NK-92 (cell line): ENCODE results near the gene MAT2B.

Experiments
- DNase-seq: peaks from one replicate; lab custom pipeline; 2025; ENCODE audit not compliant: unreplicated experiment; lab: John Stamatoyannopoulos, UW

Gene MAT2B

DNA sequence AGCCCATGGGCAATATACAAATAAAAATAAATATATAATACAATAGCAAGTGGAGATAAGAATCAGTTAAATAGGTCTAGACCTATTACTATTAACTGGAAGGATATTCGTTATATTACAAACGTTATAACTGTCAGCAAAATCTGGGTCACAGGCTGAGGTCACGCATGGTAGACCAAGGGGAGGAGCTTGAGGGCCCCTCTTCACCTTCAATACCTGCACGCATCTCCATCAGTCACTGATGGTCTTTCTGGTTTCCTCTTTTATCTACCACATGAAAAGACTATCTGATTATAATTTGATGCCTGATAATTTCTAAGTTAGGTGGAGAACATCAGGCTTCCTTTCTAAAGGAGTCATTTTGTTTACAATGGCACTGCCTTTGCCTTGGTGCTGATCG is 43.2 kb downstream of the MAT2B start:
- DNase-seq, result no peak

DNA sequence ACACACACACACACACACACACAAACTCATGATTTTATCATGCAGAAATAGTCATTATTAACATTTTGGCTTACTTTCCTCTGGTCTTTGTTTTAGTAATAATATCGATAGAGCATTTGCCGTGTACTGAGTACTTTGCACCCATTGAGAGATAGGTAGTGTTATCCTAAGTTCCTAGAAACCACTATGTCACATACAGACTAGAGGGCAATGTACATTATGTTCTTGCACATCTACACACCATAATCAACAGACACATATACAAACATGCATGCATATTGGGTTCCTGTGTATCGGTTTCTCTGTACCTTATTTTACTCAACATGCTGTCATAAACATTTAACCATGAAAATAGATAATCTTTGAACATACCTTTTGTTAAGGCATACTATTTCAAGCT is 45.7 kb downstream of the MAT2B start:
- no peak for DNase-seq

DNA sequence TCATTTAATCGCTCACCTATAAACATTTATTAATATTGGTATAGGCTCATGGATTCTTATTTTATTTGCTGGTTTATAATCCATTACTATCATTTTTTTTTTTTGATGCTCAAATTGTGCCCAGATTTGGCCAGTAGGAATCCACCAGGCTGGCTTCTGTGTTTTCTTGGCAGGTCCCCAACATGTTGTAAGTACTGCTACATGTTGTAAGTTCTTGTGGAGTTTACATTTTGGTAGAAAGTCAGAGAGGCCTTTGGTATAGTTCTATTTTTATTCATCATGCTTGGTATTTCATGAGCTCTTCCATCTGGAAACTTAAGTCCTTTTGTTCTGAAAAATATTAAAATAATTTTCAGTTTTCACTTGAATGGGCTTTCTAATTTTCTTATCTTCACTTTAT is 47.1 kb downstream of the MAT2B start:
- DNase-seq, result no peak

DNA sequence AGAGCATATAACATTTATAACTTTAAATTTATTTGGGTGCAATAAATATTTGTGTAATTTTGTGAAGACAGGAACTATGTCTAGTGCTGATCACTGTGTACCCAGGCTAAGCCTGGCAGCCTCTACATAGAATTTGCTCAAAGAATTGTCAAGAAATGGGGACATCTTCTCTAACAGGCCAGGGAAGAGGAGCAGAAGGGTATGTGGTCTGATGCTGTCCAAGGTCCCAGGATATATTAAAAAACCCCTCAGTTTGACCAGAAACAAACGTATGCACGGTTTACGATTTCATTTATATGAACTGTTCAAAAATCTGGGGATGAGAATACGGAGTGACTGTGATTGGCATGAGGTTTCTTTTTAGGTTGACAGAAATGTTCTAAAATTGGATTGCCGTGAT is 55.9 kb downstream of the MAT2B start:
- DNase-seq, result no peak

DNA sequence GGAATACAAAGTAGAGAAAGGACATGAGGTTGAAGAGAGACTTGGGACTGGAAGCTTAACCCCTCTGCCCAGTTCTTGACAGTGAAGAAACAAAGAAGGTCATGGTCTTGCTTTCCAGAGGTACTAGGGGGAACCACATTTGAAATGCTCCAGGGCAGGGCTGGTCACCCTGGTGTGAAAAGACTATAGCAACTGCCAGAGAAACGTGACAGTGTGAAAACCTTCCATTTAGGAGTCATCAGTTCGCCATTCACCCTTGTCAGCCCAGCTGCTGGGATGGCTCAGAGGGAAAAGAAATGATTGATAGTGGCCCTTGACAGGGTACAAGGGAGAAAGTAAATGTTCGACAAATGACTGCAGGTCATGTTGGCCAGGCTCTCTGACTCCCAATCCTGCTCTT is 56.7 kb downstream of the MAT2B start:
- no peak for DNase-seq

DNA sequence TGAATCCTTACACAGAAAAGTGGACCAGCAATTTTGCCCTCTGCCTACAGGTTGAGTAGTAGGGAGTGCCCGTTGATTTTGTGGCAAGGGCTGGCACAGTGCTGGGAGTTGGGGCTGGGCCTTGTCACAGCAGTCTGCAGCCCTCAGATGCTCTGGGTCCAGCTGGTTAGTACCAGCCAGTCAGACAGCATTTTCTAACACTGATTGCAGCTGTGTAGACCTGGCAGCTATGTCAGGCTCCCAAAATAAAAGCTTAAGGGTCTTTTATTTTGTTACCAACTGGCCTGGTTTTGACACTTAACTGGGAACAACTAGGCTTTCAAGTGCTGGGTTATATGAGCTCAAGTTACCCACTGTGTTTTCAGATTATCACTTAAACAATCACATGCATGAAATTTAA is 57.7 kb downstream of the MAT2B start:
- no peak for DNase-seq

DNA sequence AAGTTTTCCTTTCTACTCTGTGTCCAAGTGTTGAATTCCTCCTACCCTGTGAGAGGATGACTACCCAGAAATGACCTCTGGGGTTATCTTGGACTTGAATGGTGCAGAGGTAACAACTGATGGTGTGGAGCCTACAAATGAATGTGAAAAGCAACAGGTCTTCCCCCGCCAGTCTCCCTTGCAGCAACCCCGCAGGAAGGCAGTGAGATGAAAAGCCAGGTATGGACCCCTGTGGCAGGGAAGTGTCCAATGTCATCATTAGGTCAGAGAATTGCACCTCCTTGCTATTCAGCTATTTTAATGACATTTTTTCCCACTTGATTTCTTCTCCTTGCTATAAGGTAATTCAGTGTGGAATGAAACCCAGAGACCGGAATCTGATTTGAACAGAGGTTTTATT is 58.5 kb downstream of the MAT2B start:
- no peak for DNase-seq

DNA sequence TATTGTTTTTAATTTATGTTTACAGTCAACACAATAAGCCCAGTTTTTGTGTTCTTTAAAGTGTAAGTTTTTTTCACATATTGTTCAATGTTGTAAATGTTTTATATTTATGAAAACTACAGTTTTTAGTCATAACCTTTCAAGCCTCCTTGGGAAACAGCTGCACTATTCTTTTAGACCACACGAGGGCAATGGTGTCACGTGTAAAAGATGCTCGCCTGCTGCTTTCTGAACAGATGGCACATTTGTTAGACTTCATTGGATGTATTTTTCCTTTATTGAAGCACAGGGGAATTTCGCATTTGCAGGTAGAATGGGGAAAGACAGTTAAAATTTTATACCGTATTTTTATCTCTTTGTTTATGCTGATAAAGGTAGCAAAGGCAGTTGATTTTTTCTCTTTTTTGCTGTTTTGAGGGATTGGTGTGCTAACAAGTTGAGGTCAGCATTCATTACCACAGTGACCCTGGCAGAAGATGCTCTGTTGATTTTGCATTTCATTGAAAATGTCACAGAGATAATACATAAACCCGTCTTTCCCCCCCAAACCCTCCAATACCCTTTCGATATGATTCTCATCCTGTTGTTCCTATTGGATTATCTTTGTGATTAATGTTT is 59.0 kb downstream of the MAT2B start:
- DNase-seq, result no peak

DNA sequence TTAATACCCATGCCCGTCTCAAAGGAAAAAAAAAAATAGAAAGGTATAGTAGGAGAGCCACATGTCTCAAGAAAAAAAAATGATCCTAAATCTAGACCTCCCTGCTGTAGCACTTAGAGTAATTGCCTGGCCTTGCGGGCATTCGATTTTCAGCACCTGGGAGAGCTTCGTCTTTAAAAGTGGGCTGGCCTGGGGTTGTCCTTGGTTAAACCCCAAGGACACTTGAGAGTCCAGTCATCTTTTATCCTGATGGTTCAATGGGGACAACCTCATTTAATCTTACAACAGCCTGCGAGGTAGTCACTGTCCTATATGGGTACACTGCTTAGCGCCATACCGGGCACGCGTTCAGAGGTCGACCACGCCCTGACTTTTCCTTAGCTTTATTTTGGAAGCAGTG is 60.1 kb downstream of the MAT2B start:
- no peak for DNase-seq

DNA sequence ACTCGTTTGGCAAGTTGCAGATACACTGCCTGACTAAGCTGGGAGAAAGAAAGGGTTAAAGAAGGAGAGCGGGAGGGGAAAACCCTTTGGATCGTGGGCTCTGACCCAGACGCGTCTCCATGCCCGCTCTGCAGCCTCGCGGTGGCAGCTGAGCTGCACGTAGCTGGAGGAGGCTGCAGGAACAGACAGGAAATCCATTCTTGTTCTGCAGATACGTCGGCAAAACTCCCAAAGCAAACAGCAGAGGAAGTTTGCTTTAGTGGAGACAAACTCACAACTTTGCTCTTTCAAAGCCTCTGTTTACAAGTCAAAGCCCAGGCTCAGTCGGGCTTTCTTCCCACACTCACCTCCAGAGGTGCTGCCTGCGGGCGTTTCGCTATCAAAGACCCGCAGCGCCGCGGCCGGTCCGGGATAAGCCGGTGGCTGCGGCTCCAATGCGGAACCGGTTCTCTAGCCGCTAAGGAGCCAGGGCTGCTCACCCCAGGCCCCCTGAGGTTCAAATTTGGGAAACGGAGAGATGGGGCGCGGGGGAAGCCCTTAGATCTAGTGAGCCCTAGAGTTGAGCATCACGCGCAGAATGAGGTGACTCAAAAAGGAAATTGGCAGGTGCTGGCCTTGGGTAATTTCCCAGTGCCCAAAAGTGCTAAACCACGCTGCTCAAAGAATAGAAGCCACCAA is 60.7 kb downstream of the MAT2B start:
- no peak for DNase-seq

DNA sequence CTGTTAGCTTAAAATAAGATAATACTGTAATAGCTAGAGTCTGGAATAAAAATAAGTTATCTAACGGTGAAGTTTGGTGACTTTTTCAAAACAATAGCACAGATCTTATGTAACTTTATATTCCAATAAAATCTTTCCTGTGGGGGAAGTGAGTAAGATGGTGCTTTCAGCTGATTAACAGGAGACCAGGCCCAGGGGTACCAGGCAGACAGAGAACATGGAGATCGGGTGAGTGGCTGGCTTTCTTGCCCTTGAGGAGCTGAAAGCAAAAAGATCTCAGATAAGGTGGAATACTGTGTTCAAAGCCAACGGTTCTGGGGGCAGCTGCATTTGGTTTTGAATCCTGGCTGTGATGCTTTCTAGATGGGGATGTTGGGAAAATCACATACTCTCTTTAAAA is 61.3 kb downstream of the MAT2B start:
- no peak for DNase-seq

DNA sequence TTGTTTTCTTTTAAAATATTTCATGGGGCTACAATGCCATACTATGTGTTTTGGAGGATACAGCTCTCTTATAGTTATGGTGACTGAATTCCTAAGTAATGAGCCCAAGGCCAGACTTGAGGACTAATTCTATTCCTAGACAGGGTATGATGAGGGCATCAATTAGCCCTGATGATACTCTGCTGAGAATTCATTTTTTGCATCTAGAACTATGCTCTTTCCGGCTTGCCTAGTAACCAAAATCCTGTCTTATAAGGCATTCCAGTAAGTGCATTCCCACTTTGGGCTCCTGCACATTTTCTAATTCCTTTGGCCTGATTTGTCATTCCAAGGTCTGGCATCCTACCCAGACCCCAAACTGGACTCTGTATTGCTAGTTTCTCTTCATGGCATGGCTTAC is 62.4 kb downstream of the MAT2B start:
- no peak for DNase-seq
